D721Med (cell line): ENCODE data around the gene STARD3.

Experiments
- DNase-seq: peaks from one replicate; pipeline ENCODE4 v3.0.0; 2011; ENCODE audit warnings: low spot score; ENCODE audit not compliant: insufficient read length
- FAIRE-seq: peaks from 2 replicates; lab custom pipeline; 2011; peaks lifted over from hg19 to GRCh38; lab: Jason Lieb, UNC
- TF ChIP-seq, protein P1 (sequence below): IDR thresholded peaks from 2 replicates; pipeline ENCODE4 v1.5.1; 2012; ENCODE audit warnings: mild to moderate bottlenecking, control low read depth; ENCODE audit not compliant: insufficient read depth; ENCODE audit errors: missing control alignments

The STARD3 gene

GRCh38 chr17:39629494-39629880 lies 7.5 kb upstream of the STARD3 start:
- TF ChIP-seq, protein P1, sequence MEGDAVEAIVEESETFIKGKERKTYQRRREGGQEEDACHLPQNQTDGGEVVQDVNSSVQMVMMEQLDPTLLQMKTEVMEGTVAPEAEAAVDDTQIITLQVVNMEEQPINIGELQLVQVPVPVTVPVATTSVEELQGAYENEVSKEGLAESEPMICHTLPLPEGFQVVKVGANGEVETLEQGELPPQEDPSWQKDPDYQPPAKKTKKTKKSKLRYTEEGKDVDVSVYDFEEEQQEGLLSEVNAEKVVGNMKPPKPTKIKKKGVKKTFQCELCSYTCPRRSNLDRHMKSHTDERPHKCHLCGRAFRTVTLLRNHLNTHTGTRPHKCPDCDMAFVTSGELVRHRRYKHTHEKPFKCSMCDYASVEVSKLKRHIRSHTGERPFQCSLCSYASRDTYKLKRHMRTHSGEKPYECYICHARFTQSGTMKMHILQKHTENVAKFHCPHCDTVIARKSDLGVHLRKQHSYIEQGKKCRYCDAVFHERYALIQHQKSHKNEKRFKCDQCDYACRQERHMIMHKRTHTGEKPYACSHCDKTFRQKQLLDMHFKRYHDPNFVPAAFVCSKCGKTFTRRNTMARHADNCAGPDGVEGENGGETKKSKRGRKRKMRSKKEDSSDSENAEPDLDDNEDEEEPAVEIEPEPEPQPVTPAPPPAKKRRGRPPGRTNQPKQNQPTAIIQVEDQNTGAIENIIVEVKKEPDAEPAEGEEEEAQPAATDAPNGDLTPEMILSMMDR = no peak
- DNase-seq (no peak), FAIRE-seq (no peak)

- DNase-seq (no peak), FAIRE-seq (no peak)
- TF ChIP-seq, protein P1 = no peak
Observed at GRCh38 chr17:39629898-39630297, 7.0 kb upstream of the STARD3 start.

DNA sequence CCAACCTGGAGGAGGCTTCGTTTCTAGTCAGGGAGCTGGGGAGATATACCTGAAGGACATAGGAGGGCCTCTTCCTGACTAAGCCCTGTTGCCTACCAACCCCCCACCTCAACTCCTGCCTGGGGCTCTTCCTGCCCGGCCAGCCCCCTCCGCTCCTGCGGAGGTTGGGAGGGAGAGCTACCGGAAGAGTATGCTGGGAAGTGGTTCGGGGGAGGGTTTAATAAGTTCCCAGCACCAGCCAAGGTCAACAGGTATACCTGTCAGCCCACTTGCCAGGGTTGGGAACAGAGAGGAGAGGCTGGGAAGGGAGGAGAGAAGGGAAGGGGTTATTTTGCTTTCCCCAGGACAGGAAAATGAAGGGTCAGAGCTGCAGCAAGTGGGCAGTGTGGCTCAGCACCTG lies 5.5 kb upstream of the STARD3 start:
- no peak for FAIRE-seq

DNA sequence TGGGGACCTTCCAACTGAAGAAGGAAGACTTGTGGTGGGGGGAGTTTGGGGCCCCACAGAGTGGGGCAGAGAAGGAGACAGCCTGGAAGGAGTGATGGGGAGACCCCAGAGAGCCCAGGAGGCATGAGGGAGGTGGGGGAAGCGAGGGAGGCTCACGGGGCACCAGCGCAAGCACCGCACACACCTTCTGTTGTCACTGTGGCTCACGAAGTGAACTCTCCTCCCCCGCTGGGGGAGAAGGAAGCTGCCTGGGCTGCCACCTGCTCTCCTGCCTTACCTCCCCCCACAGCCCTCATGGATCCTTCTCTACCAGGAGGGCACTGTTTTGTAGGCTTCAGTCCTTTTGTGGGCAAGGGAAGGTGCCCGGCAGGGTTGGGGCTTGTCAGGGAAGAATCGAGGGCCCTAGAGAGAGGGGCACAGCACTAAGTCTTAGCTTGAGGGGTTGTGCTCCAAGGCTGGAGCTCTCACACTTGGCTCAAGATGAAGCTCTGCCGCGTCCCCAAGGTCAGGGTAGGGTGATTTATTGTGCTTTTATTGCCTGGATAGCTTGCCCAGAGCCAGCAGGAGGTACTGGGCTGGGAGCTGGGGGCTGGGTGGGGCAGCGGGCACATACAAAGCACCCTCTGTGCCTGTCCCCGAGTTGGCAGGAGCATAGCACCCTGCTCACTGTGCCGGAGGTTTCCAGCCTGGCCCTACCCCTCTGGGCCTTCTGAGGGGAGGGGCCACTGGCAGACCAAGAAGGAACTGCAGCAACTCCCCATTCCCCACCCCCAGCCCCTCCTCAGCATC lies 4.6 kb upstream of the STARD3 start:
- no peak for FAIRE-seq
- TF ChIP-seq, protein P1 = no peak
- no peak for DNase-seq

More for the DNA sequence above, 5.5 kb upstream of the STARD3 start:
- no peak for DNase-seq
- TF ChIP-seq, protein P1 = no peak

DNA sequence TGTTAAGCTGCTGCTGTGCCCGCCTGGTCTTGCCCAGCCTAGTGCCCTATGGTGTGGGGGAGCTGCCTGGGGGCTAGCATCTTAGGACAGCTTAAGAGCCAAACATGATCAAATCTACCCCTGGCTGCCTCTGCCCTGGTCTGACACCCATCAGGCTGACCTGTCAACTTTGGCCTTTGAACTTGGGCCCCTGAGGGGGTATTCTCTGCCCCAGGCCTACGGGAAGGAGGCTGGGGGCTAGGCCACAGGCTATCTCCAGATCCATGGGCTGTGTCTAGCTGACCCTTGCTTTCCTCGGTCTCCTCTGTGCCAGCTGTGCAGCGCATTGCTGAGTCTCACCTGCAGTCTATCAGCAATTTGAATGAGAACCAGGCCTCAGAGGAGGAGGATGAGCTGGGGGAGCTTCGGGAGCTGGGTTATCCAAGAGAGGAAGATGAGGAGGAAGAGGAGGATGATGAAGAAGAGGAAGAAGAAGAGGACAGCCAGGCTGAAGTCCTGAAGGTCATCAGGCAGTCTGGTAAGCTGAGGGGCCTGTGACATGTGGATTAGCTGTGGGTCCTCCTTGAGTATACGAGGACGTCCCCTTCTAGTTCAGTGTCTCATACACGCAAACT lies 3.3 kb upstream of the STARD3 start:
- no peak for DNase-seq
- TF ChIP-seq, protein P1 = no peak
- no peak for FAIRE-seq

DNA sequence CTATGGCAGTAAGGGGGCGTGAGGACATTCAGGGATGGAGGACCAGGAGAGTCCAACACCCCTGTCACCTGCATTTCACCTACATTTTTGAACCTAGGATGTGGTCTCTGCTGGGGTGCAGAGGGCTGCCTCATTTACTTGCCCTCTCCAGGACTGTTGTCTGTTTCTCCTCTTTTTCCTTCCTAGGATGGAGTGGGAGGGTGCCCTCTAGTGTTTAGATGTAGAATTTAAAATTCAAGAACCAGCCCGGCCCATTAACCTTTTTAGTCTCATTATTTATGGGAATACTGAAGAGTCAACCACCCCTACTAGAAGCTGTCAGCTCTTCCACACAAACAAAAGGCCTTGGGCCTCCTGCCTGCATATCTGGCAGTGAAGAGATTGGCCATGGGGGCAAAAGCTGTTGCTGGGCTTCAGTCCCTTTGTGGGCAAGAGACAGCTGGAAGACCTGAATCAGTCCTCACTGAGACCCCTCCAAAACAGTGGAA lies 2.5 kb upstream of the STARD3 start:
- DNase-seq (no peak), FAIRE-seq (no peak)
- TF ChIP-seq, protein P1 = peak; percentile 83

DNA sequence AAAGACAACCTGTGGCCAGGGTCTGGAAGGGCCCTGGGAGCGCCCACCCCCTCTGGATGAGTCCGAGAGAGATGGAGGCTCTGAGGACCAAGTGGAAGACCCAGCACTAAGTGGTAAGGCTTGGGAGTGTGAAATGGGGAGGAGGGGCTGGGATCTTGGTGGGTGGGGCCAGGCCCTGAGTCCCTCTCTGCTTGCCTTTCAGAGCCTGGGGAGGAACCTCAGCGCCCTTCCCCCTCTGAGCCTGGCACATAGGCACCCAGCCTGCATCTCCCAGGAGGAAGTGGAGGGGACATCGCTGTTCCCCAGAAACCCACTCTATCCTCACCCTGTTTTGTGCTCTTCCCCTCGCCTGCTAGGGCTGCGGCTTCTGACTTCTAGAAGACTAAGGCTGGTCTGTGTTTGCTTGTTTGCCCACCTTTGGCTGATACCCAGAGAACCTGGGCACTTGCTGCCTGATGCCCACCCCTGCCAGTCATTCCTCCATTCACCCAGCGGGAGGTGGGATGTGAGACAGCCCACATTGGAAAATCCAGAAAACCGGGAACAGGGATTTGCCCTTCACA lies 1.2 kb upstream of the STARD3 start:
- FAIRE-seq = no peak
- TF ChIP-seq, protein P1 = no peak
- no peak for DNase-seq
